Nucleus accumbens (tissue), 56 donors: ENCODE data around the gene SKOR2.

ENCODE experiments used
- DNase-seq, 56 donors: peaks; one replicate each; lab custom pipeline; 2025; lab: John Stamatoyannopoulos, UW

Gene SKOR2

GRCh38 chr18:47251289-47252120 is at the start of gene SKOR2:
TSS of gene SKOR2 (minus strand) at chr18:47251660. CDS start at chr18:47249183, 2,477 bp downstream.
- DNase-seq: no peak

- DNase-seq: no peak
Measured at GRCh38 chr18:47296462-47296861, 45.0 kb upstream of the SKOR2 start.

GRCh38 chr18:47294801-47295200 is 43.3 kb upstream of the SKOR2 start:
- DNase-seq: no peak

- DNase-seq: no peak
Measured at GRCh38 chr18:47288741-47289140, 37.3 kb upstream of the SKOR2 start.

- no peak for DNase-seq
Measured at GRCh38 chr18:47287911-47288585, 36.6 kb upstream of the SKOR2 start.

- no peak for DNase-seq
Measured at GRCh38 chr18:47286776-47287410, 35.4 kb upstream of the SKOR2 start.

- DNase-seq: no peak
Measured at GRCh38 chr18:47285456-47285855, 34.0 kb upstream of the SKOR2 start.

GRCh38 chr18:47284721-47285395 is 33.4 kb upstream of the SKOR2 start:
- DNase-seq: no peak

- DNase-seq: no peak
Measured at GRCh38 chr18:47283476-47283875, 32.0 kb upstream of the SKOR2 start.

GRCh38 chr18:47280121-47280520 is 28.7 kb upstream of the SKOR2 start:
- DNase-seq: no peak

GRCh38 chr18:47274961-47275360 is 23.5 kb upstream of the SKOR2 start:
- DNase-seq: no peak

- DNase-seq: no peak
Measured at GRCh38 chr18:47265197-47265596, 13.7 kb upstream of the SKOR2 start.

- no peak for DNase-seq
Measured at GRCh38 chr18:47264308-47264700, 12.8 kb upstream of the SKOR2 start.

- DNase-seq: no peak
Measured at GRCh38 chr18:47263430-47264307, 12.2 kb upstream of the SKOR2 start.

- no peak for DNase-seq
Measured at GRCh38 chr18:47263150-47263429, 11.6 kb upstream of the SKOR2 start.

- no peak for DNase-seq
Measured at GRCh38 chr18:47262301-47263149, 11.1 kb upstream of the SKOR2 start.

GRCh38 chr18:47261902-47262300 is 10.4 kb upstream of the SKOR2 start:
- no peak for DNase-seq

GRCh38 chr18:47260924-47261701 is 9.7 kb upstream of the SKOR2 start:
- DNase-seq: no peak
